Activated CD8-positive, alpha-beta memory T cell treated with anti-CD3 and anti-CD28 coated beads, Interleukin-2, amount 50 U/mL, for 1 hour (primary cell): Measurements from ENCODE around the gene STEAP1B.

Experiments used
- DNase-seq: peaks from one replicate; pipeline ENCODE4 v3.0.0-alpha.2; 2020; ENCODE audit errors: extremely low read depth

Gene STEAP1B

DNA sequence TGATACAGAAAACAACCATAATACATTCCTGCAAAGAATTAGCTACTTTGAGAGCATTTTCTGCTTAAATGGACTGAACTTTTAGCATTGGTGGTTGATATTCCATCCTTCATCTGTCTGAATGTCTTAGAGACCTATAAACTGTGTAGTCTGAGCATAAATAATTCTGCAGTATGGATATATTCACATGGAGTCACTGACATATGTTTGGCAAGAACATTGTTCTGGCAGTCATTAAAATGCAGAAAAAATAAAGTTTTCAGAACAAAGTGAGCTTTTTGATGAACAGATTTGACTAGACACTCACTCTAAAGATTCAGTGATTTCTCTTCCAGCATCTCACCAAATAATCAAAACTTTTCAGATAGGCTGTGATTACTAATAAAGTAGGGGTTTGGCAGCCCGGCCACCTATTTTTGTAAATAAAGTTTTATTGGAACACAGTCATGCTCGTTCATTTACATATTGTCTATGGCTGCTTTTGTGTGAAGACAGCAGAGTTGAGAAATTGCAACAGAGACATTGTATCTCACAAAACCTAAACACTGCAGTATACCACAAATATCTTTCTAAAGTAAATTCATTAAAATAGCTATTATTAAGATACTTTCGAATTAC, 98.9 kb downstream of the STEAP1B start:
- DNase-seq: no peak

DNA sequence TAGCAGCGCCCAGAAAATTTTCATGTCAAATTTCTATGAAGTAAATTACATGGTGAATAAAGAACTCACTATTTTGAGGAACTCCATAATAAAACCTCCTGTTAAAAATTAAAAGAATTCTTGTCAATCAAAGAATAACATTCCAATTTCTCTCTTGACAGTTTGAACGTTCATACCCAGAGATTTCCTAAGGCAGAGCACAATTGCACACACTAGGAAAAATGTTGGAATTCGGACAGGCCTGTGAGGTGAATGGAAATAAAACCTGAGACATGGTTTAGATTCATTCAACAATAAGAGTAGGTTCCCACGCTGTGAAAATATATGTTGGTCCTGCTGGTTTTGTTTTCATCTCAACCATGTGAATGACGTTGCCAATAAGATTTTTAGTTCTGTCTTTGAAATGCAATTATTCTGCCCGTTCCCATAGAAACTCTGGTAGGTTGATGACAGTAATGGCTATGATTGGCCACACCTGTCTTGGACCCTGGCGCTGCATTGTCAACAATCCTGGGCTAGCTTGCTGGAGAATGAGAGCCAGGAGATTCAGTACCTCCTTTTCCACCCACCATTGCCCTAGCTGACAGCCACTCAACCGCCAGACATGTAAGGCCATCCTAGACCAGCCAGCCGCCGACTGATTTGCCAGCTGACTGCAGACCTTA, 99.7 kb downstream of the STEAP1B start:
- no peak for DNase-seq

DNA sequence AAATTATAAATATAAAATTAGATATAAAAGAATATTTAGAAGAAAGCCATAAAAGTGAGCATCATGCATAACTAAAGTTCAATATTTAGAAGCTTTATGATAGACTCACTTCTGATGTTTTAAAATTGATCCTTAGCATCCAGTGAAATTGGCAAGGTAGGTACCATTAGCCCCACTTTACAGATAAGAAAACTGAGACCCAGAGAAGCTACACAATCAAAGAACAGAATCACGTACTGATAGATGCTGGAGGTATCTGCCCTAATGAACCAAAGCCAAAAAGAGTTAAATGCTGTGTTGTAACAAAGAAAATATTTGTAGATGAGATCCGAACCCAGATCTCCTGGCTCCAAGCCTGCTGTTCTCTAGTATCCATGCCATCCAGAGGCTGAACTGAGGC, 100.4 kb downstream of the STEAP1B start:
- no peak for DNase-seq

DNA sequence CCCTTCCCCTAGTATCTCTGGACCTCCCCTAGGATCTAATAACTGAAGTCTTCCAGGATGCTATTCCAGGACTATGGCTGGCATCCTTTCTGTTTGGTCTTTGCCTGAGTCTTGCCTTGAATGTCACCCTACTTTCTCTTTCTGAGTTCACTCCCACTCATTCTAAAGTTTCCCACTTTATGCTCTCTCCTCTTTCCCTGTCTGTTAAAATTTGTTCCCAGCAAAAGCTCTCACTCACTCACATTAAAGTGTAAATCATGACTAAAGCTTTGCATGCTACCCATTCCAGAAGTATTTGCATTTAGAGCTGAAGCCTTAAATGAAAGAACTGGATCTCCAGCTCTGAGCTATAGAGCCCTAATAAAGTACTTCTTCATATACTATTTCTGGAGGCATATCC, 100.9 kb downstream of the STEAP1B start:
- DNase-seq: no peak

DNA sequence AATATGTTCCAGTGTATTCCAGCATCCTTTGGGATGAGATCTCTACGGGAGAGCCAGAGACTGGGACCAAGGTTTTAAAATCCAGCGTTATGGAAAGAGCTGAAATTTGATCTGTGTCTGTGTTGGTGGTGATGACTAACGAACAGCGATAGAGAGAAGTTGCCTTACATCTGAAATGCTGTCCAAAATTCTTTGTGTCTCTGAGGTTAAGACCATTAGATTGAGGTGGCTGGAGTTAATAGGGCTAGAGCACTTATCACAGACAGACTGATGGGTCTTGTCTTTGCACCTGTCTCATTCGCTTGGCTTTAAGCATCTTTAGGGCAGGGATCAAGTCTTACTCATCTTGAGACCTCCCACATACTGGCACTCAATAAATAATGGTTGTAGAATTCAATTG, 102.0 kb downstream of the STEAP1B start:
- DNase-seq: no peak

DNA sequence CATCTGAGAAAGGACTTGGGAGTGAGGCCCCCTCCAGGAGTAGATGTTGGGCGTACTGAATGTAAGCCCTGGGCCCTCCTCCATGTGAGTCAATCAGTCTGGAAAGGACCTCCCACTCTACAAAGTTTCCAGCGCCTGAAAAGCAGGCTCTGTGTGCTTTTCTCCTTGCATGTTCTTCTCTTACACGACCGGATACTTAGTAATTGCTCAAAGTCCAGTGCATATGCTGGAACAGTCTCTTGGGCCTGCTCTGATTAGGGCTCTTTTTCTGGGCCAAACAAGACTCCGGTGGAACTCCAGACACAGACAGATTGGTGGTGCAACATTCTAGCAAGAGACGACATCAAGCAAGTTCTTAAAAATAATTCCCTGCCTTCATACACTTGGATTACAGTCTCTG, 104.8 kb downstream of the STEAP1B start:
- DNase-seq: no peak

DNA sequence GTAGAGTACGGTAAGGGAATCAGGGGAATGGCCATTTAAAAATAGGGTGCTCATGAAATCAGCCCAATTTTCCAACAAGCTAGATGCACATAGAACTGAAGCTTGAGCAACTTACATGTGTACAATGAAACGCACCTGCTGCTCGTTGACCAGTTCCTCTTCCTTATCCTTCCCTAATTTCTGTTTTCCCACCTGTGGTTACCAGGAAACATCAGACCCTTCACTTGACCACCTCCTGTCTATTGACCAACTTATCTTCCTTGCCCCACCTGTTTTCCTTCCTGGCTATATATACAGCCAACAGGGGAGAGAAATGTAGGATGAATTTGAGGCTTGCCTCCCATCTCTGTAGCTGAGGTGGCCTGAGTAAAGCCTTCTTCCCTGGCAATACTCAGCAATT, 105.2 kb downstream of the STEAP1B start:
- no peak for DNase-seq

DNA sequence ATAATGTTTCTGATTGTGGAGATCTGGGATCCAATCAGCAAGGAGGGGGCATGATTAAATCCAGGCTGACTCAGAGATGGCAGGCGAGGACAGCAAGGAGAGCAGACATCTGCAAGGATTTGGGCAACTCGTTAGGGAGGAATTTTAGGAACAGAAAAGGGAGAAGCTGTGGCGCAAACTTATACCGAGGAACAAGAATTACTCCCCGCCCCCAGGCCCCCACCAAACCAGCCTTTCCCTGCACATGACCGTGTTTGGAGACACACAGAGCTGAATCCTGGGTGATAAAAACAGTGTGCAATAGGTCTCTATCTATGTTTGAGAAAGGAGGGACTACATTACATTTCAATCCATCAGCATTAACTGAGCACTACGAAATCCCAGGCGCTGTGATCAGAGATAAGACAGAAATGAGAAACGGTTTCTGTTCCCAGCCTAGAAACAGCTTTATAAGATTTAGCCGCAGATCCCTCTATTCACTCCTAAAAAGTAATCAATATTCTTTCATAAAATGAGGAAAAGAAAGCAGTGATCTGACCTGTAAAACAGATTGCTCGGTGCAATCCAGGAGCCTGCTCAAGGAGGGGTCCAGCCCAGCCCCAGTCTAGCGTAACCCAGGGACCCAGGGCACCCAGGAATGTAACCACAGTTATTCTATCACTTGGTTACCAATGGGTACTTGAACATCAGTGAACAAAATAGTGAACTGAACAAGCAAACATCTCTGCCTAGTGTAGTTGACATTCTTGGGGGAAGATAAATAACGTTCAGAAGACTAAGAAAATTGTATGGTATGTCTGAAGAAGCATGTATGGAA, 105.9 kb downstream of the STEAP1B start:
- DNase-seq: no peak

DNA sequence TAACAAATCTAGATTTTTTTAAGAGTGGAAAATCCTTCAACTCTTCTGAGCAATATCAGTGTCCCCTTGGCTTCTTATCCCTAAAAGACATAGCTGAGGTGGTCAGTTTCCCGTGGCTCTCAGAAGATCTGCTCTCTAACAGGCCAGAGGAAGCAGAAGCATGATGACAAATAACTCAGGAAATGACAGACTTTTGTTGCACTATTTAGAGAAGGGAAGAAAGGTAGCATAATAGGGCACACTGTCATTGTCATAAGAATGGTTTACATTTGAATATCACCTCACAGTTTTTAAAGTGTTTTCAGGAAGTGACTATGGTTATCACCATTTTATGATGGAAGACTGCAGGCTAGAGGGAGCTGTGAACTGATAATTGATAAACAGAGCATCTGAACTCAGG, 109.5 kb downstream of the STEAP1B start:
- DNase-seq: no peak

DNA sequence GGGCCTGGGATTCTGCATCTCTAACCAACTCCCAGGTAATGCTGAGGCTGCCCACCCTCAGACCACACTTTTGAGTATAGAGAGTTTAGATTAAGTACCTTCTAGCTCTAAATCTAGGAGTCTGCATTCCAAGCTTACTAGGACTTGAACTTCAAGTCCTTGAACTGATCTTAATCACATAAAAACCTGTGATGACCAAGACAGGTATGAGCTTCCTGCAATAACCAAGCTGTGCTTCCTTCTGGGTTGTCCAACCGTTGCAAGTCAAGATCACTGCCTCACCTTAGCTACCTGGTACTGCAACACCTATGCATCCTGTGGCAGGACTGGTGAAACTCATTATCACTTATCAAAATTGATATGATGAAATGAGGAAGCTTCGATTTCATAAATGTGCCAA, 110.1 kb downstream of the STEAP1B start:
- no peak for DNase-seq

DNA sequence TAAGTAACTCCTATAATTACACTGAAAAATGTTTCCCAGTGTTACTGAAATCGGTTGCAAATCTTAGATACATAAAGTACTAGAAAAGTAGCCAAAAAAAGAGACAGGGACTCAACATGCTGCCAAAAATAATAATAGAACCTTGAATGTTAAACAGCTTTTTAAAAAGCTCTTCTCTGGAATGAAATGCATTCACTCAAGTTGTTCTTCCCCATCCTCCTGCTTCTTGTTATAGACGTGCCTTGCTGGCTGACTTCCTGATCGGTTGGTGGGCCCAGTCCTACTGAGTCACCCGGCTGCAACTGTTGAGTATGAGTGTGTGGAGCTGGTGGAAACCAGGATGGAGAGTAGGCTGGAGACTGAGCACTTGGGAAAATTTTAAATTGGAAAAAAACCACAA, 112.4 kb downstream of the STEAP1B start:
- no peak for DNase-seq

DNA sequence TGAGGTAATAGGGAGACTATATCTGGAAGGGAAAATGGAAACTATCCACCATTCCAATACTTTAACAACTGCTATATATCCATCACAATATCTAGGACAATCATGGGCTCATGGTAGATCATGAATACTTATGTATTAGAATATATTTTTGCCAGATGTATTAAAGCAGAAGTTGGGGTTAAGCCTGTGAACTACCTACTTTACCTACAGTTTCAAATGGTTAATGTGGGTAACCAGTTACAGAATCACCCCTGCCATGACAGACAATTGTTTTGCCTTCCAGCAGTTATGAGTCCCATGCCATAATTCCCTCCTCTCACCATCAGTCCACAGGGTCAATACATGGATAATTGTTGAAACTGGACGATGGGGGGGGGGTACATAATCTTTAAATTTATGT, 113.1 kb downstream of the STEAP1B start:
- DNase-seq: no peak

DNA sequence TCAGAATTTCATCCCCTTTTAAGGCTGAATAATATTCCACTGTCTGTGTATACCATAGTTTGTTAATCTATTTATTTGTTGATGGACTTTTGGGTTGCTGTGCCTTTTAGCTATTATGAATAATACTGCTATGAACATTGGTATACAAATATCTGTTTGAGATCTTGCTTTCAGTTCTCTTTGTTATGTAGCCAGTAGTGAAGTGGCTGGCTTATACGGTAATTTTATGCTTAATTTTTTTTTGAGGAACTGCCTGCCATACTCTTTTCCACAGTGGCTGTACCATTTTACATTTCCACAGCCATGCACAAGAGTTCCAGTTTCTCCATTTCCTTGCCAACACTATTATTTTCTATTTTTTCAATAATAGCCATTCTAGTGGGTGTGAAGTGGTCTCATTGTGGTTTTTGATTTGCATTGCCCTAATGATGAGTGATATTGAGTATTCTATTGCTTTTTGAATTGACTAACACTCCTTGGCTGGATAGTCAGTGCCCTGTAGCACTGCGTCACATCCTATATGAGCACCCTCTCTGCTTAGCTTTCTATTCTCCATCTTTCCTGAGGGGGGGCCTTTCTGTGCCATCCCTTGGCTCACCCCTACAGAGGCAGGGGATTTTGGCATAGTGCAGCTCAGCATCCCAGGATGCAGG, 113.7 kb downstream of the STEAP1B start:
- DNase-seq: no peak

DNA sequence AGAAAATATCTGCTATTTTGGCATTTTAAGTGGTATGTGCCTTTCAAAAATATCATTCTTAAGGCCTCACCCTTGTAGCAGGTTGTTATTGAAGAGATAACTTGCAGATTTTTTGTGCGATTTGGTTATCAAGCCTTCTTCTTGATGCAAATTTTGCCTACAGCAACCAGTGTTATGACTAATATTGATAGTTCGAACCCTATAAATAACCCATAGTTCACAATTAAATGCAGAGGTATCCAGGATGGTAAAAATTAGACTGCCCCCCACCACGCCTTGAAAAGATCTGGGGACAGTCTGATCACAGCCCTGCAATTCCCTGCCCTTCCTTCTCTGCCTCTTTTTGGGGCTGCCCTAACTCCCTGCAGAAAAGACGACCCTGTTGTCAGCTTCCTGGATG, 114.7 kb downstream of the STEAP1B start:
- DNase-seq: no peak

DNA sequence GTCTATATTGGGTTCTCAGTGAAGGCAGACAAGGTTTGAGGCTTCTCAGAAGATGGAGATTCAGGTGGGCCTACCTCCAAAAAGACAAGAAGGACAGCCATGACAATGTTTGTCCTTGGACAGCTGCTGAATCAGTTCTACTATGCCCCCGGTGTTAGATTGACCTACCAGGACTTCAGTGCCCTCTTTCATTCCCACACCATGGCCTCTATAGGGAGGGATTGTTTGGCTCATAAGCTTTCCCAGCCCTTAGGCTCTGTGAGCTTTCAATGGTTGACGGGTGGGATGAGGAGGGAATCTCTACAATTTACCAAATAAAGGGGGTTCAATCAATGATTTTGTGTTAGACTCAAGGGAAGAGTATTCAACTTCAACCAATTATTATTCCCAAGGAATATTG, 119.7 kb downstream of the STEAP1B start:
- no peak for DNase-seq

DNA sequence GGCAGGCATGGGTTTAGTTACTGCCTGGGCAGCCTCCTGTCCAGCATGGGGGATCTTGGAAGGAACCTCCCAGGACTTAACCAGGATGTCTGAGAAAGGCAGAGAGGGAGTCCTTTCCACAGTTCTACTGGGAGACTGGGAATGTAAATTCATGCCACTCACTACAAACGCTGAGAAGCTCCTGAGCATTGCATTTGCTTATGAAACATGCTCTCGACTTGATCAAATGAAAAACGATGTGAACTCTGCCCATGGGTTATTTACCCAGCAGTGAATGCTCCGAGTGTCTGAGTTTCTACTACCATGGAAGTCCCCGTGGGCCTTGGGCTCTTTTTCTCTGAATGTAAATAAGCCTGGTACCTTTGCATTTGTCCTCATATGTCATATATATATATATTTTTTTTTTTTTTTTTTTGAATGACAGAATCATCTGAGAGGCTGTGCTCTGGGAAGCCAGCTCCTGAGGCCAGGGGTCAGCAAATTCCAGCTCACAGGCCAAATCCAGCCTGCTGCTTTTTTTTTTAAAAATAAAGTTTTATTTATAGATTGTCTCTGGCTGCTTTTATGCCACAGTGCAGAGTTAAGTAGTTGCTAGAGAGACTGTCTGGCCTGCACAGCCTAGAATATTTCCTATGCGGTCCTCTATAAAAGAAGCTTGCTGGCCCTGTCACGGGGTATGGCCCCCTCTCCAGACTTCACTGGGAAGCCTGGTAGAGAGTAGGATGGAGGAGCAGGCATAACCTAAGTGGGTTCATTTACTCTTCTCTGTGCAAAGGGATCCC, 121.6 kb downstream of the STEAP1B start:
- DNase-seq: no peak

DNA sequence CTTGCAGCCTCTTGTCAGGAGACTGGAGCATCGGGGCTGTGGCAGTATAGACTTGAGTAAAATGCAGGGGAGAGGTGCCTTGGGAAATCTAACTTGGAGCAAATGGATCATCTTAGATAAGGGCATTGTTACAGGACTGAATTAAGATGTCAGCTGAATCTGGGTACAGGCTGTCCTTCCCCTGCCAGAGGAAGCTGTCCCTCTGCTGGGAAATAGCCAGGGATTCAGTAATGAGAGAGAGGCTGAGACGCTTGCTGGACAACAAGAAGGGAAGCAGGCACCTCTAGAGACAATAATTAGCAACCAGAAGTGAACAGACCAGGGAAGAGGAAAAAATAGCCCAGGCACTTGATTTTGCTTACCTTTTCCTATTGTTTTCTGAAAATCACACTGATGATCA, 122.3 kb downstream of the STEAP1B start:
- no peak for DNase-seq

DNA sequence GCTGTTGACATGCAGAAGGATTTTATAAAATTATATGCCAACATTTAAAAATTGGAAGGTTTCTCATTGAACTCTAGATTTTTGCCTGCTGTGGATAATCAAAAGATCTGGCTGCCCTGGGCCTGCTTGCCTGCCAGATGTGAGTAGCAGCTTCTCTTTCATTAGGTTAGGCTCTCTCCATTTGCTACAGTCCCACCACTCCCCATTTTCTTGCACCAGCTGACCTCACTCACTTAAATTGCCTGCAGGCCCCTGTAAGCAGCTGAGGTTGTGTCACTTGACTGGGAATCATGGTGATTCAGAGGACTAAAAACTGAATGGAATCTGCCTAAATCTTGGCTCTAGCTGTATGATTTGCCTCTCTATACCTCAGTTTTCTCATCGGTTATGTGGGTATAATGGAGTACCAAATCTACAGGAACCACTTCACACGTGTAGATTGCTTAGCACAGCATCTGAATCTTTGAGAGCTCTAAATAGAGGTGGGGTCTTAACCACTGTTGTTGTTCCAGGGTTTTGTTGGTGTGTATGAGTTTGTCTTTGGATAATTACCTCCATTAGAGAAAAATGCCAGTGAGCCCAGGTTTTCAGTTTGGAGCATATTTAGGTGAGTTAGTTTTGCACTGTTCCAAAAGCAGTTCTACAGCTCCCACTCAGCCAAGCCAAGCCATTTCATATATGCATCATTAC, 124.5 kb downstream of the STEAP1B start:
- no peak for DNase-seq

DNA sequence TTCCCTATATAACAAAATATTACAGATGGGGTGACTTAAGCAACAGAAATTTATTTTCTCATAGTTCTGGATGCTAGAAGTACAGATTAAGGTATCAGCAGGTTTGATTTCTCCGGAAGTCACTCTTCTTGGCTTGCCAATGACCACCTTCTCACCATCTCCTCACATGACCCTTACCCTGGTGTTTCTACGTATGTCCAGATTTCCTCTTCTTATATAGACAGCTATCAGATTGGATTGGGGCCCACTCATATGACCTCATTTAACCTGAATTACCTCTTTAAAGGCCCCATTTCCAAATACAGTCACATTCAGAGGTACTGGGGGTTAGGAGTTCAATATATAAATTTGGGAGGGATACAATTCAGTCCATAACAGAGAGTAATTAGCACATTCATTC, 126.1 kb downstream of the STEAP1B start:
- no peak for DNase-seq

DNA sequence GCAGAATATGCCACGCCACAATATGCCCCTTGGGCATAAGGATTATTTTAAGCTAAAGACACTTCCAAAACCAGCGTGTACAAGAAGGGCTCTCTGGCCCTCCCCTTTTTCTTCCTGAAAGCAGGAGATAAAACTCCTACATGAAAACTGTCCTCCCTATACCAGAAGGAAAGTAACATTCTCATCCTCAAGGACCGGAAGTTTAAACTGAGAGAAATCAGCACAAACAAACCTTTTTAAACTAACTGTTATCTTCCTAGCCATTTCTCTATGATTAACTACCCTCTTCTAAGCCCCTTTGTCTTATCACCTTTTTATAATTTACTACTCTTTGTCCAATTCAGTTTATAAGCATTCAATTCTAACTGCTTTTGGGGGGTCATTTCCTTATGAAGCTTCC, 126.6 kb downstream of the STEAP1B start:
- no peak for DNase-seq

DNA sequence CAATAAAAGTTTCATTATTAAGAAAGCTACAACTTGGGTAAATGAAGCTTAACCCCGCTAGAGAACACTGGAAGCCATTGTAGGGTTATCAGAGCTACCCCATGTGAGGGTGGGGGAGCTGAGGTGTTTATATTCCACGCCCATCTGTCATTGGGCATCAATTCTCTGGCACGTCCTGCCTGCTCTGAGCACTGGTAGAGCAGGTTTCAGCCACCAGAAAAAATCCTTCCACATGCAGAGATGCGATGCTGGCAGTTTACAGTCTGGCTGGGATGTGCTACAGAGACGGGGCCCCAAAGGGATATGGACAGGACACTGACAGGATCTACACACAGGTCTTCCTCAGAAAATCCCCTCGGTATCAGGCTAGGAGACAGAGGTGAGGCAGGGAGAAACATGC, 127.1 kb downstream of the STEAP1B start:
- DNase-seq: no peak
